Type B pancreatic cell (in vitro differentiated cells): Measurements from ENCODE around the gene NAB2. TPM values are rescaled to one million over a fixed set of nuclear protein-coding genes. Genes with fewer than 3 reads are reported as not detected.
A peak's percentile ranks its signal among the peaks of the same experiment; 100 is the strongest.

ENCODE experiments used
- DNase-seq: peaks from one replicate; pipeline ENCODE4 v3.0.0; 2021; ENCODE audit warnings: mixed read lengths; ENCODE audit not compliant: unreplicated experiment; ENCODE audit errors: extremely low spot score
- H3K27ac Mint-ChIP-seq: 2 replicates; pipeline ENCODE4 v1.8.0; 2021; ENCODE audit warnings: mild to moderate bottlenecking, mixed read lengths
- H3K27me3 Mint-ChIP-seq: 2 replicates; pipeline ENCODE4 v1.8.0; 2021; ENCODE audit warnings: mixed read lengths
- H3K36me3 Mint-ChIP-seq: 2 replicates; pipeline ENCODE4 v1.8.0; 2021; ENCODE audit warnings: mixed read lengths
- H3K4me1 Mint-ChIP-seq: one replicate; pipeline ENCODE4 v1.8.0; 2021; ENCODE audit warnings: mixed read lengths; ENCODE audit not compliant: unreplicated experiment
- H3K4me3 Mint-ChIP-seq: 2 replicates; pipeline ENCODE4 v1.8.0; 2021; ENCODE audit warnings: mild to moderate bottlenecking, mixed read lengths
- H3K9me3 Mint-ChIP-seq: 2 replicates; pipeline ENCODE4 v1.8.0; 2021; ENCODE audit warnings: mixed read lengths
- total RNA-seq: library from RNA; stranded (reverse); gene quantifications from 2 replicates; pipeline ENCODE4 v1.2.1, GENCODE V29; 2021; ENCODE audit warnings: low replicate concordance
- TF ChIP-seq, protein P1 (sequence below): fragments of 200-600 bp; sonication (generic); conservative IDR thresholded peaks from 2 replicates; pipeline ENCODE4 v1.5.0; 2021; ENCODE audit warnings: antibody characterized with exemption, mild to moderate bottlenecking

NAB2 gene
- total RNA-seq, 1 donor from 2014 or later = 48.3 TPM

- no peak for DNase-seq
- Mint-ChIP-seq H3K27ac (peak overlapping the region; percentile 80), H3K36me3 (peaks cover 7% of the 10 kb centered on the region), H3K9me3 (no peaks in the 10 kb centered on the region), H3K27me3 (no peaks in the 10 kb centered on the region), H3K4me3 (peak overlapping the region; percentile 98), H3K4me1 (peaks cover 41% of the 10 kb centered on the region)
- TF ChIP-seq, protein P1, sequence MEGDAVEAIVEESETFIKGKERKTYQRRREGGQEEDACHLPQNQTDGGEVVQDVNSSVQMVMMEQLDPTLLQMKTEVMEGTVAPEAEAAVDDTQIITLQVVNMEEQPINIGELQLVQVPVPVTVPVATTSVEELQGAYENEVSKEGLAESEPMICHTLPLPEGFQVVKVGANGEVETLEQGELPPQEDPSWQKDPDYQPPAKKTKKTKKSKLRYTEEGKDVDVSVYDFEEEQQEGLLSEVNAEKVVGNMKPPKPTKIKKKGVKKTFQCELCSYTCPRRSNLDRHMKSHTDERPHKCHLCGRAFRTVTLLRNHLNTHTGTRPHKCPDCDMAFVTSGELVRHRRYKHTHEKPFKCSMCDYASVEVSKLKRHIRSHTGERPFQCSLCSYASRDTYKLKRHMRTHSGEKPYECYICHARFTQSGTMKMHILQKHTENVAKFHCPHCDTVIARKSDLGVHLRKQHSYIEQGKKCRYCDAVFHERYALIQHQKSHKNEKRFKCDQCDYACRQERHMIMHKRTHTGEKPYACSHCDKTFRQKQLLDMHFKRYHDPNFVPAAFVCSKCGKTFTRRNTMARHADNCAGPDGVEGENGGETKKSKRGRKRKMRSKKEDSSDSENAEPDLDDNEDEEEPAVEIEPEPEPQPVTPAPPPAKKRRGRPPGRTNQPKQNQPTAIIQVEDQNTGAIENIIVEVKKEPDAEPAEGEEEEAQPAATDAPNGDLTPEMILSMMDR = no peak
Observed at GRCh38 chr12:57090490-57090889, 1.6 kb downstream of the NAB2 start.

- Mint-ChIP-seq H3K9me3 (no peaks in the 10 kb centered on the region), H3K36me3 (peaks cover 11% of the 10 kb centered on the region), H3K4me1 (peaks cover 40% of the 10 kb centered on the region), H3K27ac (peak overlapping the region; percentile 80), H3K4me3 (peak overlapping the region; percentile 98), H3K27me3 (no peaks in the 10 kb centered on the region)
- TF ChIP-seq, protein P1 = no peak
- DNase-seq = no peak
Observed at GRCh38 chr12:57090924-57091637, 2.2 kb downstream of the NAB2 start.

- peak overlapping the region; percentile 83 for H3K4me3 Mint-ChIP-seq
- H3K27ac Mint-ChIP-seq = peak overlapping the region; percentile 67
Observed at GRCh38 chr12:57091638-57092528, 3.0 kb downstream of the NAB2 start.

GRCh38 chr12:57092529-57092862 lies 3.6 kb downstream of the NAB2 start:
- TF ChIP-seq, protein P1 = no peak
- Mint-ChIP-seq H3K27ac (peak overlapping the region; percentile 67), H3K4me1 (peaks cover 35% of the 10 kb centered on the region), H3K36me3 (peaks cover 19% of the 10 kb centered on the region), H3K27me3 (no peaks in the 10 kb centered on the region), H3K9me3 (no peaks in the 10 kb centered on the region), H3K4me3 (peak overlapping the region; percentile 83)
- no peak for DNase-seq

More at GRCh38 chr12:57091638-57092528, 3.0 kb downstream of the NAB2 start:
- peaks cover 19% of the 10 kb centered on the region for H3K36me3 Mint-ChIP-seq
- TF ChIP-seq, protein P1 = no peak
- DNase-seq = no peak
- H3K9me3 Mint-ChIP-seq = no peaks in the 10 kb centered on the region
- H3K4me1 Mint-ChIP-seq = peaks cover 36% of the 10 kb centered on the region
- H3K27me3 Mint-ChIP-seq = no peaks in the 10 kb centered on the region

- peaks cover 37% of the 10 kb centered on the region for H3K4me1 Mint-ChIP-seq
- H3K4me3 Mint-ChIP-seq = peak overlapping the region; percentile 83
- DNase-seq = no peak
- TF ChIP-seq, protein P1 = no peak
- no peaks in the 10 kb centered on the region for H3K9me3 Mint-ChIP-seq
- peak overlapping the region; percentile 97 for H3K27ac Mint-ChIP-seq
- H3K27me3 Mint-ChIP-seq = no peaks in the 10 kb centered on the region
- H3K36me3 Mint-ChIP-seq = peaks cover 20% of the 10 kb centered on the region
Observed at GRCh38 chr12:57092876-57093414, 4.0 kb downstream of the NAB2 start.
